GM20431 (cell line): ENCODE data around the gene SARDH.
"Not testable (repeated sequence)": the region's sequence is repeated elsewhere in the genome, so short reads cannot be mapped to it uniquely, and the experiment has no call there.

Source experiments
- in situ Hi-C: fragments of 300-500 bp; cut with MseI, MboI; formaldehyde crosslinking; loops from one replicate; pipeline ENCODE4 v1.15.0; 2020; ENCODE audit warnings: low sequenced_read_pairs; ENCODE audit not compliant: unreplicated experiment

The SARDH gene

GRCh38 chr9:133639613-133640012 is 98.5 kb downstream of the SARDH start:
- in situ Hi-C loops = no loop called here

GRCh38 chr9:133638711-133639110 is 99.4 kb downstream of the SARDH start:
- in situ Hi-C loops = no loop called here

GRCh38 chr9:133638076-133638475 is 100.1 kb downstream of the SARDH start:
- in situ Hi-C loops = no loop called here

GRCh38 chr9:133637451-133638055 is 100.6 kb downstream of the SARDH start:
- in situ Hi-C loops = no loop called here

GRCh38 chr9:133636902-133637301 is 101.2 kb downstream of the SARDH start:
- in situ Hi-C loops = no loop called here

- in situ Hi-C loops = no loop called here
Measured at GRCh38 chr9:133635533-133636531, 102.3 kb downstream of the SARDH start, which contains the start of gene DBH. TSS of gene DBH (plus strand) at chr9:133636363. CDS start at chr9:133636372, 9 bp downstream.

- in situ Hi-C loops = no loop called here
Measured at GRCh38 chr9:133635098-133635497, 103.1 kb downstream of the SARDH start.

- in situ Hi-C loops = no loop called here
Measured at GRCh38 chr9:133634081-133634691, 104.0 kb downstream of the SARDH start.

- in situ Hi-C loops = no loop called here
Measured at GRCh38 chr9:133633681-133634080, 104.5 kb downstream of the SARDH start.

GRCh38 chr9:133632806-133633680 is 105.1 kb downstream of the SARDH start:
- in situ Hi-C loops = no loop called here

GRCh38 chr9:133631111-133631510 is 107.0 kb downstream of the SARDH start:
- in situ Hi-C loops = no loop called here

GRCh38 chr9:133629221-133630110 is 108.7 kb downstream of the SARDH start:
- in situ Hi-C loops = no loop called here

- in situ Hi-C loops = no loop called here
Measured at GRCh38 chr9:133628766-133629165, 109.4 kb downstream of the SARDH start.

- in situ Hi-C loops = no loop called here
Measured at GRCh38 chr9:133627341-133627740, 110.8 kb downstream of the SARDH start.

GRCh38 chr9:133626008-133626407 is 112.1 kb downstream of the SARDH start:
- in situ Hi-C loops = not testable (repeated sequence)

- in situ Hi-C loops = no loop called here
Measured at GRCh38 chr9:133622555-133622954, 115.6 kb downstream of the SARDH start.

- in situ Hi-C loops = no loop called here
Measured at GRCh38 chr9:133621725-133622267, 116.4 kb downstream of the SARDH start.

GRCh38 chr9:133619791-133620190 is 118.4 kb downstream of the SARDH start:
- in situ Hi-C loops = no loop called here

- in situ Hi-C loops = no loop called here
Measured at GRCh38 chr9:133618726-133619125, 119.4 kb downstream of the SARDH start.
